Measurements from ENCODE around the gene GDF7. TPM values are rescaled to one million over a fixed set of nuclear protein-coding genes. Genes with fewer than 3 reads are reported as not detected.

Gene GDF7
- polyA plus RNA-seq, 1 donor (not counting 4 experiments of a cell fraction or from before 2014, with no cell fraction given), result not detected

DNA sequence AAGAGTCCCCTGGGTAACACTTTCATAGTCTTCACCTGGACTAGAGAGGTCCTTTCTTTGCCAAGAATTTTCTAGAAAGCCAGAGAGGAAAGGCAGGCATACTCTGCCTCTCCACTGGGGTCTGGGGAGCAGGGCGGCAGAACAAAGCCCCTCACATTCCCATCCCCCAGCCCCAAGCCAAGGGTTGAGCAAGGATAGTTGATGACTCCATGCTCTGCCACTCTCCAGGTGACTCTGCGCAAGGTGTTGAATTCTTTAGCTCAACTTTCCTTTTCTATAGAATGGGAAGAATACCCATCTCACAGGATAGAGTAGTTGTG lies 2.9 kb upstream of the GDF7 start:
- Histone ChIP-seq H3K4me3 (ENCODE audit: control insufficient read depth in 2 of 3, extremely low read depth in 1 of 3, insufficient read depth in 2 of 3, low read depth in 1 of 3, low read length in 3 of 3) (no peak overlapping the region), H3K4me2 (ENCODE audit: control insufficient read depth, extremely low read depth, insufficient read depth, low read depth, low read length) (no peak overlapping the region), H3K9ac (ENCODE audit: control insufficient read depth, extremely low read depth, insufficient read depth, low read length) (no peak overlapping the region), H2AFZ (ENCODE audit: control insufficient read depth, low read length) (no peak overlapping the region), H3K36me3 (ENCODE audit: control insufficient read depth in 2 of 2, extremely low read depth in 1 of 2, insufficient read depth in 2 of 2, low read length in 2 of 2) (no peaks in the 10 kb centered on the region), H3K79me2 (ENCODE audit: control insufficient read depth, insufficient read depth, low read length) (no peaks in the 10 kb centered on the region), H3K27ac (ENCODE audit: control insufficient read depth, insufficient read depth, low read length) (no peak overlapping the region), H4K20me1 (ENCODE audit: control insufficient read depth, extremely low read depth, insufficient read depth, low read length) (no peaks in the 10 kb centered on the region), H3K9me1 (ENCODE audit: control insufficient read depth, extremely low read depth, insufficient read depth, low read length) (no peaks in the 10 kb centered on the region), H3K27me3 (ENCODE audit: control insufficient read depth, extremely low read depth, insufficient read depth, low read length) (peaks cover 67% of the 10 kb centered on the region), H3K4me1 (ENCODE audit: control insufficient read depth, extremely low read depth, insufficient read depth, low read length) (peaks cover 13% of the 10 kb centered on the region), H3K9me3 (ENCODE audit: control insufficient read depth, low read depth, low read length) (no peaks in the 10 kb centered on the region)
- FAIRE-seq (no peak), DNase-seq (ENCODE audit: low read depth, low spot score) (no peak)
- TF ChIP-seq, protein P1, sequence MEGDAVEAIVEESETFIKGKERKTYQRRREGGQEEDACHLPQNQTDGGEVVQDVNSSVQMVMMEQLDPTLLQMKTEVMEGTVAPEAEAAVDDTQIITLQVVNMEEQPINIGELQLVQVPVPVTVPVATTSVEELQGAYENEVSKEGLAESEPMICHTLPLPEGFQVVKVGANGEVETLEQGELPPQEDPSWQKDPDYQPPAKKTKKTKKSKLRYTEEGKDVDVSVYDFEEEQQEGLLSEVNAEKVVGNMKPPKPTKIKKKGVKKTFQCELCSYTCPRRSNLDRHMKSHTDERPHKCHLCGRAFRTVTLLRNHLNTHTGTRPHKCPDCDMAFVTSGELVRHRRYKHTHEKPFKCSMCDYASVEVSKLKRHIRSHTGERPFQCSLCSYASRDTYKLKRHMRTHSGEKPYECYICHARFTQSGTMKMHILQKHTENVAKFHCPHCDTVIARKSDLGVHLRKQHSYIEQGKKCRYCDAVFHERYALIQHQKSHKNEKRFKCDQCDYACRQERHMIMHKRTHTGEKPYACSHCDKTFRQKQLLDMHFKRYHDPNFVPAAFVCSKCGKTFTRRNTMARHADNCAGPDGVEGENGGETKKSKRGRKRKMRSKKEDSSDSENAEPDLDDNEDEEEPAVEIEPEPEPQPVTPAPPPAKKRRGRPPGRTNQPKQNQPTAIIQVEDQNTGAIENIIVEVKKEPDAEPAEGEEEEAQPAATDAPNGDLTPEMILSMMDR (optimal IDR thresholded peaks at IDR 0.05 in 1 of 3, IDR thresholded peaks at IDR 0.05 in 1 of 3, conservative IDR thresholded peaks at IDR 0.05 in 1 of 3; ENCODE audit: extremely low read depth in 1 of 3, insufficient read depth in 2 of 3, low read length in 3 of 3), result no peak
- TF ChIP-seq EZH2 (IDR thresholded peaks at IDR 0.05; ENCODE audit: low read length), result no peak
- dilution Hi-C loops (cut with MboI; ENCODE audit: extremely low pct_ligation_motif_present, low sequenced_read_pairs), result no loop called here

DNA sequence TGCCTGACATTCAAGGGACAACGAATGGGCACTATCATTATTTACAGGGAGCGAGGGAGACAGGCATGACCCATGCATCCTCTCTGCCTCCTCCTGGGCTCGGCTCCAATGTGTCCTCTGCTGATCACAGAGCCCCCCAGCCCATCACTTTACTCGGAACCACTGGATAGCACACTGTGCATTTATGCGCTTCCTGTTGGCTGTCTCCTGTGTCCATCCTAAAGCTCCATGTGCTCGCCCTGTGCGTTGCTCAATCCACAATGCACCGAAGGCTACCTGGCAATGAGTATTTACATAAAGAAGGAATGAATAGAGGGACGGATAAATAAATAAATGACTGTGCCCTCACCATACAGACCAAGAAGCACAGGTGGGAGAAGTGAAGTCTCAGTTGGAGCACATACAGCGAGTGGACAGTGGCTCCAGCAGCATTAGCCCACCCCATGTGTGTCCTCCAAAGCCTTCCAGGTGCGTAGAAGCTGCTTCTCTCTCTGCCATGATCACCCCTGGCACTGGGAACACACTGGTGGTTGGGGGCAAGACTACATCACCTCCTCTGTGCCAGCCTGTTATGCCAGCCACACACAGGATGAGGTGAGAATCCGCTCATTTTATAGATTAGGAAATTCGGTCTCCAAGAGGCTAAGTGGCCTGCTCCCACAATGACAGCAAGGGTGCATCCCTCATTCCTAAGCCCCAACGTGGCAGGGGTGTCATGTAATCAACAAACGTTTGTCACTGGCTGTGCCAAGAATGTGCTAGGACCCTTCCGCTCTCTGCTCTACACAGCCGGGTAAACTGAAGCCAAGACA lies 2.3 kb upstream of the GDF7 start:
- Histone ChIP-seq H3K4me3 (ENCODE audit: control insufficient read depth in 2 of 3, extremely low read depth in 1 of 3, insufficient read depth in 2 of 3, low read depth in 1 of 3, low read length in 3 of 3) (no peak overlapping the region), H3K4me1 (ENCODE audit: control insufficient read depth, extremely low read depth, insufficient read depth, low read length) (peaks cover 13% of the 10 kb centered on the region), H3K9me3 (ENCODE audit: control insufficient read depth, low read depth, low read length) (no peaks in the 10 kb centered on the region), H3K79me2 (ENCODE audit: control insufficient read depth, insufficient read depth, low read length) (no peaks in the 10 kb centered on the region), H3K9ac (ENCODE audit: control insufficient read depth, extremely low read depth, insufficient read depth, low read length) (no peak overlapping the region), H3K9me1 (ENCODE audit: control insufficient read depth, extremely low read depth, insufficient read depth, low read length) (no peaks in the 10 kb centered on the region), H3K27ac (ENCODE audit: control insufficient read depth, insufficient read depth, low read length) (no peak overlapping the region), H3K4me2 (ENCODE audit: control insufficient read depth, extremely low read depth, insufficient read depth, low read depth, low read length) (no peak overlapping the region), H3K36me3 (ENCODE audit: control insufficient read depth in 2 of 2, extremely low read depth in 1 of 2, insufficient read depth in 2 of 2, low read length in 2 of 2) (no peaks in the 10 kb centered on the region), H4K20me1 (ENCODE audit: control insufficient read depth, extremely low read depth, insufficient read depth, low read length) (no peaks in the 10 kb centered on the region), H3K27me3 (ENCODE audit: control insufficient read depth, extremely low read depth, insufficient read depth, low read length) (peaks cover 73% of the 10 kb centered on the region), H2AFZ (ENCODE audit: control insufficient read depth, low read length) (no peak overlapping the region)
- no peak for DNase-seq (ENCODE audit: low read depth, low spot score)
- no peak for FAIRE-seq
- TF ChIP-seq, protein P1 (optimal IDR thresholded peaks at IDR 0.05 in 1 of 3, IDR thresholded peaks at IDR 0.05 in 1 of 3, conservative IDR thresholded peaks at IDR 0.05 in 1 of 3; ENCODE audit: extremely low read depth in 1 of 3, insufficient read depth in 2 of 3, low read length in 3 of 3), result no peak
- no peak for TF ChIP-seq EZH2 (IDR thresholded peaks at IDR 0.05; ENCODE audit: low read length)
- dilution Hi-C loops (cut with MboI; ENCODE audit: extremely low pct_ligation_motif_present, low sequenced_read_pairs), result no loop called here
